HepG2 (cell line): Measurements from ENCODE around the gene CAMSAP1.

Experiments
- HMG20B ChIP-seq: conservative IDR thresholded peaks from 2 replicates; pipeline ENCODE4 v1.6.1; 2016; ENCODE audit warnings: missing genetic modification reagents, missing compliant biosample characterization
- HNF4G ChIP-seq, 2 experiments: sonication (generic) in 1 of 2; formaldehyde crosslinking in 1 of 2; IDR thresholded peaks; 2 replicates each; pipeline versions ENCODE4 v1.4.0 to v1.6.1; 2011 to 2020; ENCODE audit warnings: borderline replicate concordance in 2 of 2, low read depth in 2 of 2, mild to moderate bottlenecking in 2 of 2, low read length in 1 of 2, missing genetic modification reagents in 1 of 2, moderate library complexity in 1 of 2
- HNRNPUL1 ChIP-seq: fragments of 200-400 bp; formaldehyde crosslinking; IDR thresholded peaks from 2 replicates; pipeline ENCODE4 v1.6.1; 2017; ENCODE audit warnings: low read depth, mild to moderate bottlenecking, low read length, moderate library complexity
- NFE2L1 ChIP-seq: sonication (generic); formaldehyde crosslinking; IDR thresholded peaks from 2 replicates; pipeline ENCODE4 v1.4.0; 2020; ENCODE audit warnings: missing genetic modification reagents, mild to moderate bottlenecking, borderline replicate concordance

DNA sequence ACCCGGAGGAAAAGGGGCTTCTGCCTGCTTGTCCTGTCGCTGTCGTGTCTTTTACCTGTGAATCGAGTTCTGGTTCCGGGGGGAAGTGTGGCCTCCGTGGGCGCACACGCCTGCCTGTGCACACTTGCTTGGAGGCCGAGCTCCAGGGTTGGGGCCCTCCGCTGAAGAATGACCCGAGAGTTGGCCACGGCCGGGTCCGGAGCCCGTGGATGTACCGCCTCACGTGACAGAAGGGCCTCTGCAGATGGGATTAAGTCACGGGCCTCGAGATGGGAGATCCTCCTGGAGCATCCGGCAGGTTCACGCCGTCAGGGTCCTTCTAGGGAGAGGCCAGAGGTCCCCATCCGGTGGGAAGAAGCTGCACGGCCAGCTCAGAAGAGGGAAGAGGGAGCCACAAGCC lies 124.4 kb downstream of the CAMSAP1 start:
- no peak for TF ChIP-seq HMG20B (CRISPR knock-in tag)
- no peak for TF ChIP-seq HNF4G (IDR thresholded peaks at IDR 0.05; ENCODE audit: borderline replicate concordance, low read depth, low read length)
- TF ChIP-seq HNF4G (CRISPR knock-in tag; IDR thresholded peaks at IDR 0.05; ENCODE audit: borderline replicate concordance, low read depth): no peak
- no peak for TF ChIP-seq HNRNPUL1
- no peak for TF ChIP-seq NFE2L1 (CRISPR knock-in tag)
